HG03039 (cell line): ENCODE data around the gene USP2.

Experiments
- ATAC-seq: cut with Tn5 transposase; IDR thresholded peaks from one replicate; pipeline ENCODE4 v1.9.1; 2021; ENCODE audit warnings: mild to moderate bottlenecking, moderate library complexity; ENCODE audit not compliant: unreplicated experiment

USP2 gene

GRCh38 chr11:119366690-119367620 lies 14.5 kb downstream of the USP2 start:
- no peak for ATAC-seq

DNA sequence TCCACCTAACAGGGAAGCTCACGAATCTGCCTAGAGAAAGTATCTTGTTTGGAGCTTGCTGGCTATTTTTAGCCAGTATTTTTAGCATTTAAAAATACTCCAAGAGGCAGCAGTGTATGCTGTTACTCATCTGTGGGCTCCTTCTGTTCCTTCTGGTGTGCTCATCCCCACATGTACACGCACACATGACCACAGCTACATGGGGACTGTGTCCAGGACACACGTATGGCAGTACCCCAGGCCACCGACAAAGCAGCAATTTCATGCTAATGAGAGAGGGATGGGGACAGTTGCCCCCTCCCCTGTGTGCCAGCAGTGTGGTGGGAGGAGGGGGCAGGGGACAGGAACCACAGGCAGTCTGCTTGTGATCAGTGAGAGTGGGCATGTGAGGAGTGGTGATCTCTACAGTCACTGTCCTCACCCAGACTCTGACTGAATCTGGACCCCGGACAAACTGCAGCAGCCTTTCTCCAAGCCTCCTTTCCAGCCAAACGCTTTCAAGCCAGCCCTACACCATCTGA lies 16.4 kb downstream of the USP2 start:
- no peak for ATAC-seq

- ATAC-seq: peak; percentile 48
These were observed 17.5 kb downstream of the USP2 start for GRCh38 chr11:119363851-119364590.

- no peak for ATAC-seq
These were observed 18.2 kb downstream of the USP2 start for GRCh38 chr11:119363081-119363850.

DNA sequence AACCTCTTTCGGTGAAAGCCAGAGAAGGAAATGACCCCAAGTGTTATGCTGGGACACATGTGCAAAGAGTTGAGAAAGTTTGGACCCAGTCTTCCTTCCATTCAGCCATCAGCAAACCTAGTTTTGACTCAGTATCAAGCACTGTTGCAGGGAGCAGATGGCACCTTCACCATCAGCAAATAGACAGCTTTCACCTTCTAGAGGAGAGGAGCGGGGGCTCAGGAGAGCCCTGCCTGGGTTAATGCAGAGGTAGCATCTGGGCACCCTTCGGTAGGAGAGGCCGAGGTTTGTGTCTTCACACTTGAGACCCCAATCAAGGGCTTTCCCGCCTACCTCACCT lies 18.8 kb downstream of the USP2 start:
- no peak for ATAC-seq

- no peak for ATAC-seq
These were observed 19.4 kb downstream of the USP2 start for GRCh38 chr11:119361941-119362725.

GRCh38 chr11:119361056-119361787 lies 20.3 kb downstream of the USP2 start:
- no peak for ATAC-seq

DNA sequence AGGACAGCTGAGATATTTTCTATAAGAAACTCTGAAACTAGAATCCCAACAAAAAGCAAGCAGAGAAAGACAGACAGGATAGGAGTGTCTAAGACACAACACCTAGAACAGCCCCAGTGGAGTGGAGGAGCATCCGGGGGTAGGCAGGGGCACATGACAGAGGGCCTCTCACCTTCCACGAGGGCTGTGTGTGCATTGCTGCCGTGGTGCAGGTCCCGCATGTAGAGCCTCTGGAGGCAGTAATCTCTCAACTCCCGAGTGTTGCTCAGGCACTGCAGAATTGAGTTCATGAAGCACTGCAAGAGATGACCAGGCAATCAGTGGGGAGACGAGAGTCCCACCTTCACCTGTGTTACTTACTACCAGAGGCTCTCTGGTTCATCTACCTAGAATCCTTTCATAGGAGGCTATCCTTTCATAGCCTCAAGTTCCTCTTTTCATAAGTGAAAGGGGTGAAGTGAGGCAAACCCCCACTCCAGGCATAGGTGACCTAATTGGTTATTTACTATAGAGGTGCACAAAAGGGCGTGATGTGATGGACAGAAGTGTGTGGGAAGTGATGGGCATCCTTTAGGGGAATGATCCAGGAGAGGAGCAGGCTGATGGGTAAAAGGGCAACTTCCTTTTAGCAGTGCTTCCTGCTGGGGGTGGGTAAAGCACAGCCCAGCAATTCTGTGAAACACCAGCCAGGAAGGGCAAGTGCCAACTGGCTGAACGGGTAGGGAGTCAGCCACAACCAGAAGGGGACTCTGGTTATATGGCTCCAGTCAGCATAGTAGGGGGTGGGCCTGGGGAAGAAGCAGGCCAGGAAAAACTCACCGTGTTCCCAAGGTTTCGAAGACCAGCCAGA lies 21.9 kb downstream of the USP2 start:
- no peak for ATAC-seq

- no peak for ATAC-seq
These were observed 24.4 kb downstream of the USP2 start for GRCh38 chr11:119357074-119357473.

DNA sequence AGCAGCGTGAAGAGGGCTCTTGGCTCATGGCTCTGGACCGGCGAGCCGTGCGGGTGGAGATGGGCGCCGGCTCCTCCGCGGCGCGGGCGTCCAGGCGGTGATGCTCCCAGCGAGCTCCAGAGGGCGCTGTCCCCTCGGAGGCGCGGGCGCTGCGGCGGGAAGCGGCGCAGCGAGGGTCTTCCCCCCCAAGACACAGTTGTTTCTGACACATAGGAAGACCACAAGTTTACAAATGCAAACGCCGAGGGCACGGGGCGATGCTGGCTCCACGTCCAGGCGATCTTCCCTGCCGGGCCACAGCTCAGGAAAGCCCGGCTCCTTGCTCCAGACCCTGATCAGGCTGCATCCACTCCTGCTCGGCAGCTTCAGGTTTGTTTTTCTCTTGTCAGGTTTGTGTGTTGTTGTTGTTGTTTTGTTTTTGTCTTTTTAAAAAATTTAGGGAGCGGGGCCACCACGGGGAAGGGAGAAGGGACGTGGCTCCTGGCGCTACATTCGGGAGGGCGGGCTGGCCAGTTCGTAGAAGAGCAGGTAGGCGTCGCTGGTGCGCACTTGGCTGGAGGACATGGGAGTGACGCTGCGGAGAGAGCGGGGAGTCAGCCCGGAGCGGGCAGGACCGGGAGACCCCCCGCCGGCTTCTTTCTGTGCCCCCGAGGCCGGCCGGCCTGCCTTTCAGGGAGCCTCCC lies 25.0 kb downstream of the USP2 start:
- peak; percentile 69 for ATAC-seq

DNA sequence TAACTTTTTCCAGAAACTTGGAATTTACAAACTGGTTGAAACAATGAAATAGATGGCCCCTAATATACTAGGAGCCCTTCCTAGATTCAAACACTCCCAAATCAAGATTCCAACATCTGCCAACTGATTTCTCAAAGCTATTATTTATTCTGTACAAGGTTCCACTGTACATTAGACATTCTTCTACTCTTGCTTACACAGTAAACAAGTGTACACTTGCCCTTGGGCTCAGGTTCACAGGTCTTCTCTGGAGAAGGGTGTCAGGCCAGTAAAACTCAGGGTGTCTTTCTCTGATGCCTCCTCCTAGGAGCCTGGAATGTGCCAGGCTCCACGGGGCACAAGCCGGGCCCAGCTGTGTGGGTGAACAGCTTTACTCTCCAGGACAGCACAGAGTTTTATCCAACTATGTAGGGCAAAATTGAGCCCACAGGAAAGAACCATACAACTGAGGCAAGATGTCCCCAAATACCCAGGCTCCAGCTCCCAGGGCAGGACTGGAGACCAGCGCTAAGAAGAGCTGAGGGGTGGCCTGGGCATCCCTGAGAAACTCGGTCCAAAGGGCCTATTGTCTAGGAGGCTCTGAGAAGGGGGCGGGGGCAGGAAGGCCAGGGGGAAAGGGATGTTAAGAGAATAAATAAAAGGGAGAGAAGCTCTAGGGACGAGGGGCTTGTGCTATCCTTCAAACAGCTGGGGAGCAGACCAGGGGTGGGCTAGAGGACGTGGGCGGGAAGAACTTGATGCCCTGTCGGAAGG lies 26.2 kb downstream of the USP2 start:
- ATAC-seq: no peak

- no peak for ATAC-seq
These were observed 28.6 kb downstream of the USP2 start for GRCh38 chr11:119352857-119353260.

- ATAC-seq: no peak
These were observed 30.3 kb downstream of the USP2 start for GRCh38 chr11:119351232-119351631.

- ATAC-seq: no peak
These were observed 31.2 kb downstream of the USP2 start for GRCh38 chr11:119350302-119350701.

GRCh38 chr11:119347940-119348605 lies 33.4 kb downstream of the USP2 start:
- no peak for ATAC-seq

GRCh38 chr11:119347242-119347641 lies 34.2 kb downstream of the USP2 start:
- no peak for ATAC-seq

DNA sequence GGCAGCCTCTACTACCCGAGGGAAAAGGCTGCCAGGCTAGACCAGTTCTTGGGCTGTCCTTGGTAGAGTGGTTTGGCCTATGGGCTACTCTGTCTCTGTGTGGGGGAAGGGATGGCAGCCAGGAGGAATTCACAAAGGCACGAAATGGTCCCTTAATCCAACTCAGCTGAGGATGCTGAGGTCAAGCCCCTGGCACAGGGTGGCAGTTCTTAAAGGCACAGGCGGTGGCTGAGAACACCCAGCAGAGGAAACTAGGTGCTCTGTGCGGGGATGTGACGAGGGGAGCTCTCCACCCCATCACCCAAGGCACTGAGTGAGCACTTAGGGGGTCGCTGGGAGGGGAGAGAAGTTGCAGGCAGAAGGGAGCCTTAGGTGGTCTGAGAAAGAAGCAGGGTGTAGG lies 34.9 kb downstream of the USP2 start, which contains the start of gene MFRP:
Gene MFRP (minus strand): TSS at position 101 of the 400 bp plus-strand sequence. CDS start 192 bp downstream, outside the sequence.
- ATAC-seq: no peak
